ENCODE measurements around the gene MCF2L.

The MCF2L gene

DNA sequence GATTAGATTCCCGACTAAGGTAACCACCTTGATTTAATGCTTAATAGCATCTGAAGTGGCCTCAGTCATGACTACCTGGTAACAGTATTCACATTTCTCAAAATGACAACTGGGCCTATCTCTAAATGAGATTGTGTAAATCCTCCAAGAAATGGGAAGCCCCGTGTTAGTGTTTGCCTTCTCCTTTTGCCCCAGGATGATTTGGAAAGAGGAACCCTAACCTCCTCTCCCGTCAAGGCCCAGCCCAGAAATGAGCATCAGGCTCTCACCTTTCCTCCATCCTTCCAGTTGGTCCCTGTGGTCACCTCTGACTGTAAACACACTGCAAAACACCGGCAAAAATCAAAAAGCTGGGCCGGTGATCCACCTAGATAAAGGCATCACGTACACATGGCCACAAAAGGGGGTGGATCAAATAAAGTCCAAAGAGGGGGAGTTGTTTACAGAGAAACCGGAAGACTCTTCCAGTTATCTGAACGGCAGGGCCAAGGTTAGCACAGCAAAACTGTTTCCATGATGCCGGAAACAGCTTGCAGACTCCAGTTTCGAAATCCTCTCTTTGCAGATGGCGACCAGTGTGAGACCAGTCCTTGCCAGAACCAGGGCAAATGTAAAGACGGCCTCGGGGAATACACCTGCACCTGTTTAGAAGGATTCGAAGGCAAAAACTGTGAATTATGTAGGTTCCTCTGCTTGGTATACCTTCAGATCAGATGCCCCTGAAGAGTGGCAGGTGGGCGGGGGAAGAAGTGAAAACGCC lies 170.0 kb downstream of the MCF2L start:
- TF ChIP-seq ISL1 (CRISPR knock-in tag; IDR thresholded peaks at IDR 0.05) (no peak), ARNTL (CRISPR knock-in tag; IDR thresholded peaks at IDR 0.05; ENCODE audit: borderline replicate concordance, low read depth) (no peak), TCF4 (CRISPR knock-in tag; IDR thresholded peaks at IDR 0.05; ENCODE audit: borderline replicate concordance) (no peak), ZNF8 (CRISPR knock-in tag; IDR thresholded peaks at IDR 0.05) (no peak), OSR1 (CRISPR knock-in tag; IDR thresholded peaks at IDR 0.05) (no peak), SNAI2 (CRISPR knock-in tag; IDR thresholded peaks at IDR 0.05) (no peak), PPARA (CRISPR knock-in tag; IDR thresholded peaks at IDR 0.05; ENCODE audit: borderline replicate concordance) (no peak), ZNF70 (CRISPR knock-in tag; IDR thresholded peaks at IDR 0.05) (no peak), ZFP30 (CRISPR knock-in tag; IDR thresholded peaks at IDR 0.05) (no peak), RARB (CRISPR knock-in tag; IDR thresholded peaks at IDR 0.05) (no peak), BACH2 (CRISPR knock-in tag; IDR thresholded peaks at IDR 0.05; ENCODE audit: borderline replicate concordance) (no peak), TOX (CRISPR knock-in tag; IDR thresholded peaks at IDR 0.05; ENCODE audit: borderline replicate concordance) (no peak), ZNF565 (CRISPR knock-in tag; conservative IDR thresholded peaks at IDR 0.05; ENCODE audit: low read depth) (no peak)
- TF ChIP-seq, protein P1, sequence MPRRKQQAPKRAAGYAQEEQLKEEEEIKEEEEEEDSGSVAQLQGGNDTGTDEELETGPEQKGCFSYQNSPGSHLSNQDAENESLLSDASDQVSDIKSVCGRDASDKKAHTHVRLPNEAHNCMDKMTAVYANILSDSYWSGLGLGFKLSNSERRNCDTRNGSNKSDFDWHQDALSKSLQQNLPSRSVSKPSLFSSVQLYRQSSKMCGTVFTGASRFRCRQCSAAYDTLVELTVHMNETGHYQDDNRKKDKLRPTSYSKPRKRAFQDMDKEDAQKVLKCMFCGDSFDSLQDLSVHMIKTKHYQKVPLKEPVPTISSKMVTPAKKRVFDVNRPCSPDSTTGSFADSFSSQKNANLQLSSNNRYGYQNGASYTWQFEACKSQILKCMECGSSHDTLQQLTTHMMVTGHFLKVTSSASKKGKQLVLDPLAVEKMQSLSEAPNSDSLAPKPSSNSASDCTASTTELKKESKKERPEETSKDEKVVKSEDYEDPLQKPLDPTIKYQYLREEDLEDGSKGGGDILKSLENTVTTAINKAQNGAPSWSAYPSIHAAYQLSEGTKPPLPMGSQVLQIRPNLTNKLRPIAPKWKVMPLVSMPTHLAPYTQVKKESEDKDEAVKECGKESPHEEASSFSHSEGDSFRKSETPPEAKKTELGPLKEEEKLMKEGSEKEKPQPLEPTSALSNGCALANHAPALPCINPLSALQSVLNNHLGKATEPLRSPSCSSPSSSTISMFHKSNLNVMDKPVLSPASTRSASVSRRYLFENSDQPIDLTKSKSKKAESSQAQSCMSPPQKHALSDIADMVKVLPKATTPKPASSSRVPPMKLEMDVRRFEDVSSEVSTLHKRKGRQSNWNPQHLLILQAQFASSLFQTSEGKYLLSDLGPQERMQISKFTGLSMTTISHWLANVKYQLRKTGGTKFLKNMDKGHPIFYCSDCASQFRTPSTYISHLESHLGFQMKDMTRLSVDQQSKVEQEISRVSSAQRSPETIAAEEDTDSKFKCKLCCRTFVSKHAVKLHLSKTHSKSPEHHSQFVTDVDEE (CRISPR knock-in tag; IDR thresholded peaks at IDR 0.05) = no peak
- TF ChIP-seq, protein P2, sequence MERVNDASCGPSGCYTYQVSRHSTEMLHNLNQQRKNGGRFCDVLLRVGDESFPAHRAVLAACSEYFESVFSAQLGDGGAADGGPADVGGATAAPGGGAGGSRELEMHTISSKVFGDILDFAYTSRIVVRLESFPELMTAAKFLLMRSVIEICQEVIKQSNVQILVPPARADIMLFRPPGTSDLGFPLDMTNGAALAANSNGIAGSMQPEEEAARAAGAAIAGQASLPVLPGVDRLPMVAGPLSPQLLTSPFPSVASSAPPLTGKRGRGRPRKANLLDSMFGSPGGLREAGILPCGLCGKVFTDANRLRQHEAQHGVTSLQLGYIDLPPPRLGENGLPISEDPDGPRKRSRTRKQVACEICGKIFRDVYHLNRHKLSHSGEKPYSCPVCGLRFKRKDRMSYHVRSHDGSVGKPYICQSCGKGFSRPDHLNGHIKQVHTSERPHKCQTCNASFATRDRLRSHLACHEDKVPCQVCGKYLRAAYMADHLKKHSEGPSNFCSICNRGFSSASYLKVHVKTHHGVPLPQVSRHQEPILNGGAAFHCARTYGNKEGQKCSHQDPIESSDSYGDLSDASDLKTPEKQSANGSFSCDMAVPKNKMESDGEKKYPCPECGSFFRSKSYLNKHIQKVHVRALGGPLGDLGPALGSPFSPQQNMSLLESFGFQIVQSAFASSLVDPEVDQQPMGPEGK (CRISPR knock-in tag; IDR thresholded peaks at IDR 0.05; ENCODE audit: borderline replicate concordance) = no peak
- ATAC-seq = no peak

DNA sequence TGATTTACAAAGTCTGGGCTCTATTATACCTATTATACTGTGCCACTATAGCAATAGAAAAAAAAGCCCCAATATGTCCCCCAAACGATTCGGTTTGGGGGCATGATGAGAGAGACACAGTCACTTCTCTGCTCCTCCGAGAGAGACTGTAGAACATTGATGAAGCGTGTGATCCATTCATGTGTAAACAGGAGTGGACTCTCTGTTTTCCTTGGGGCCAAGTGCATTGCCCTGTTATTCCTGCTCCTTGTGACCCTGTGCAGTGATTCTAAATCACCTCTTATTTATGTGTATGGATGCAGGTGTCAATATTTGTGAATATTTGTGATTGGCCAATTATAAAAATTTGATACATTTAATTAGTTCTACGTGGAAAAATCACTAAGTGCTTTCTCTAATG lies 170.6 kb downstream of the MCF2L start:
- no peak for ATAC-seq
- TF ChIP-seq TCF4 (CRISPR knock-in tag; IDR thresholded peaks at IDR 0.05; ENCODE audit: borderline replicate concordance) = no peak
- no peak for TF ChIP-seq ARNTL (CRISPR knock-in tag; IDR thresholded peaks at IDR 0.05; ENCODE audit: borderline replicate concordance, low read depth)
- no peak for TF ChIP-seq TOX (CRISPR knock-in tag; IDR thresholded peaks at IDR 0.05; ENCODE audit: borderline replicate concordance)
- TF ChIP-seq PPARA (CRISPR knock-in tag; IDR thresholded peaks at IDR 0.05; ENCODE audit: borderline replicate concordance) = no peak
- TF ChIP-seq ZFP30 (CRISPR knock-in tag; IDR thresholded peaks at IDR 0.05) = no peak
- TF ChIP-seq, protein P3, sequence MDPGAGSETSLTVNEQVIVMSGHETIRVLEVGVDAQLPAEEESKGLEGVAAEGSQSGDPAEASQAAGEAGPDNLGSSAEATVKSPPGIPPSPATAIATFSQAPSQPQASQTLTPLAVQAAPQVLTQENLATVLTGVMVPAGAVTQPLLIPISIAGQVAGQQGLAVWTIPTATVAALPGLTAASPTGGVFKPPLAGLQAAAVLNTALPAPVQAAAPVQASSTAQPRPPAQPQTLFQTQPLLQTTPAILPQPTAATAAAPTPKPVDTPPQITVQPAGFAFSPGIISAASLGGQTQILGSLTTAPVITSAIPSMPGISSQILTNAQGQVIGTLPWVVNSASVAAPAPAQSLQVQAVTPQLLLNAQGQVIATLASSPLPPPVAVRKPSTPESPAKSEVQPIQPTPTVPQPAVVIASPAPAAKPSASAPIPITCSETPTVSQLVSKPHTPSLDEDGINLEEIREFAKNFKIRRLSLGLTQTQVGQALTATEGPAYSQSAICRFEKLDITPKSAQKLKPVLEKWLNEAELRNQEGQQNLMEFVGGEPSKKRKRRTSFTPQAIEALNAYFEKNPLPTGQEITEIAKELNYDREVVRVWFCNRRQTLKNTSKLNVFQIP (CRISPR knock-in tag; IDR thresholded peaks at IDR 0.05; ENCODE audit: borderline replicate concordance, low read depth) = no peak
- no peak for TF ChIP-seq ZC3H10 (CRISPR knock-in tag; IDR thresholded peaks at IDR 0.05)
- TF ChIP-seq, protein P1 (CRISPR knock-in tag; IDR thresholded peaks at IDR 0.05) = no peak

DNA sequence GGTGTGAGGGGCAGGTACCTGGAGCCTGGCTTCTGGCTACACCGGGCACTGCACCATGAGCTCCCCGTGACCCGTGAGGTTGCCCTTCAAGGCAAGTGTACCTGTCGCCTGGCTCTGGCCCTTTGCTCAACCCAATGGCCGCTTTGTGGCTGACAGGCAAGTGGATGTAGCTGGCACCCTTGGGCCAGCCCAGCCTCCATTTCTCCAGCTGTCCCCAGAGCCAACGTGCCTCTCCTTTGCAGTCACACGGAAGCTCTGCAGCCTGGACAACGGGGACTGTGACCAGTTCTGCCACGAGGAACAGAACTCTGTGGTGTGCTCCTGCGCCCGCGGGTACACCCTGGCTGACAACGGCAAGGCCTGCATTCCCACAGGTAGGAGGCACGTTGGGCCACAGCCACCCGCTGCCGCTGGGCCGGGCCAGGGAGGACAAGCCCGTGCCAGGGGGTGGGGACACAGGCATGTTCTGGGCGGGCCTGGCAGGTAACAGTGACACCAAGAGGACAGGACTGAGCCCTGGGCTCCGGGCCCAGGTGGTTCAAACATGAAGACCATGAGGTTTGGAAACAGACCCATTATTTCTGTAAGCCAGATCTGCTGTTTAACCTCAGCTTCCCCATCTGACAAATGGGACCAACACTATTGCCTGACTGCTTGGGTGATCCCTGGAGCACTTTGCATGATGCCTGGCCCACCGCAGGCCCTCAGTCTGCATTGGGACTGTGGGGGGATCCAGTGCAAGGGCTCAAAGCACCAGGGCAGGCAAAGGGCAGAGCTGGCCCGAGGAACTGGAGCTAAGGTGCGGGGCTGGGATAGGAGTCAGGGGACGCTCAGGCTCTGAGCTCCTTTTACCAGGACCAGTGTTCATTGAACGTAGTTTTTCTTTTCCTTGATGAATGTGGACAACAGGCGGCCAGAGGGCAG lies 171.9 kb downstream of the MCF2L start:
- ATAC-seq = no peak
- TF ChIP-seq TOX (CRISPR knock-in tag; IDR thresholded peaks at IDR 0.05; ENCODE audit: borderline replicate concordance) (no peak), CSDC2 (CRISPR knock-in tag; IDR thresholded peaks at IDR 0.05) (no peak), ZNF70 (CRISPR knock-in tag; IDR thresholded peaks at IDR 0.05) (no peak), ARNTL (CRISPR knock-in tag; IDR thresholded peaks at IDR 0.05; ENCODE audit: borderline replicate concordance, low read depth) (no peak), TCF4 (CRISPR knock-in tag; IDR thresholded peaks at IDR 0.05; ENCODE audit: borderline replicate concordance) (no peak)
- TF ChIP-seq, protein P3 (CRISPR knock-in tag; IDR thresholded peaks at IDR 0.05; ENCODE audit: borderline replicate concordance, low read depth) = no peak
- TF ChIP-seq, protein P1 (CRISPR knock-in tag; IDR thresholded peaks at IDR 0.05) = no peak
